WTC11 (cell line): ENCODE results near the gene OR5AR1.

Experiments
- NR1H2 ChIP-seq: sonication (generic); formaldehyde crosslinking; IDR thresholded peaks from 2 replicates; pipeline ENCODE4 v1.9.0; 2021; ENCODE audit warnings: mild to moderate bottlenecking, moderate library complexity, missing genetic modification reagents
- TF ChIP-seq, protein P1 (sequence below): sonication (generic); formaldehyde crosslinking; IDR thresholded peaks from 2 replicates; pipeline ENCODE4 v1.8.0; 2022; ENCODE audit warnings: mild to moderate bottlenecking, missing genetic modification reagents

- no peak for TF ChIP-seq NR1H2 (CRISPR knock-in tag)
- TF ChIP-seq, protein P1, sequence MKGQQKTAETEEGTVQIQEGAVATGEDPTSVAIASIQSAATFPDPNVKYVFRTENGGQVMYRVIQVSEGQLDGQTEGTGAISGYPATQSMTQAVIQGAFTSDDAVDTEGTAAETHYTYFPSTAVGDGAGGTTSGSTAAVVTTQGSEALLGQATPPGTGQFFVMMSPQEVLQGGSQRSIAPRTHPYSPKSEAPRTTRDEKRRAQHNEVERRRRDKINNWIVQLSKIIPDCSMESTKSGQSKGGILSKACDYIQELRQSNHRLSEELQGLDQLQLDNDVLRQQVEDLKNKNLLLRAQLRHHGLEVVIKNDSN: no peak
Observed at GRCh38 chr11:56706486-56706885, 43.0 kb downstream of the OR5AR1 start.
